HG03342 (cell line): ENCODE measurements around the gene KLC3.
"Not testable (repeated sequence)": the region's sequence is repeated elsewhere in the genome, so short reads cannot be mapped to it uniquely, and the experiment has no call there.

Experiments used
- ATAC-seq: cut with Tn5 transposase; IDR thresholded peaks from one replicate; pipeline ENCODE4 v1.9.1; 2021; ENCODE audit warnings: mild to moderate bottlenecking, moderate library complexity; ENCODE audit not compliant: unreplicated experiment

The KLC3 gene

DNA sequence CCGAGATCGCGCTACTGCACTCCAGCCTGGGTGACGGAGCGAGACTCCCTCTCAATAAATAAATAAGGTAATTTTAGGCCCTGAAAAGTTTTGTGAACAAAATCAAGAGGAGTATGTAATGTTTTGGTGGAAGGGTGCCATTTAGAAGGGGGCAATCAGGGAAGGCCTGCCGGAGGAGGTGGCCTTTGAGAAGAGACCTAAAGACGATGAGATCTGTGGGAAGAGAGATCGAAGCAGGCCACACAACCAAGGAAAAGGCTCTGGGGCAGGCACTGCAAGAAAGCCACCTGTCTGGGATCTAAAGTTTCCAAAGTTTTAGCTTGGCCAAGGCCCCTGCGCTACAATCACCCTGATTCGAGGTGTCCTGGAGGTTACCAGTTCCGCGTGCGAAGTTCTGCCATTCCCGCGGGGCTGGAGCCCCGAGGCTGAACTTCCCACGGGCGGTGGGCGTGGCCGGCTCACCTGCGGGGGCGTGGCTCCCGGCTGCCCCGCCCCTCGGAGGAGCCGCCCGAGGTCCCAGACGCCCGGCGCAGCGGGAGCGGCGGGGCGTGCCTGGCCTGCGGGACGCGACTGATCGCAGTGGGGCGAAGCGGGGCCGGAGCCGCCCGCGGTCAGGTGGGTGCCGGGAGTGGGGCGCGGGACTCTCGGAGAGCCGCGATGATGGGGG lies at the start of gene KLC3:
TSS of gene KLC3 (plus strand) at position 519 of the 667 bp plus-strand sequence. CDS start 4,792 bp downstream, outside the sequence.
- no peak for ATAC-seq

DNA sequence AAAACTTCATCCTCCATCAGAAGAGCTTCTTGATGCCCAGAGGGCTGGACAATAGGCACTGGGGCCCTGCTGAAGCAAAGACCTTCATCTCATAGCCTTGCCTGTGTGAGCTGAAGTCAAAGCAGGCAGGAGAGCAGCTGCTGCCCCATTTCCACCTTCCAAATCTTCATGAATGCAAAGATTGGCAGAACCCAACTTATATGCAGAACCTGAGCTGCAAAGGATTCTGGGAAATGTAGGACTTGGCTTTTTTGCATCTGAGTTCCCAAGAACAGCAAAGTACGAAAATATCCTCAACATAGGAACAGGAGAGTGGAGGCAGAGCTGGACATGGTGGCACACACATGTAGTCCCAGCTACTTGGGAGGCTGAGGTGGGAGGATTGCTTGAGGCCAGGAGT lies 48.7 kb upstream of the KLC3 start:
- ATAC-seq, result no peak

DNA sequence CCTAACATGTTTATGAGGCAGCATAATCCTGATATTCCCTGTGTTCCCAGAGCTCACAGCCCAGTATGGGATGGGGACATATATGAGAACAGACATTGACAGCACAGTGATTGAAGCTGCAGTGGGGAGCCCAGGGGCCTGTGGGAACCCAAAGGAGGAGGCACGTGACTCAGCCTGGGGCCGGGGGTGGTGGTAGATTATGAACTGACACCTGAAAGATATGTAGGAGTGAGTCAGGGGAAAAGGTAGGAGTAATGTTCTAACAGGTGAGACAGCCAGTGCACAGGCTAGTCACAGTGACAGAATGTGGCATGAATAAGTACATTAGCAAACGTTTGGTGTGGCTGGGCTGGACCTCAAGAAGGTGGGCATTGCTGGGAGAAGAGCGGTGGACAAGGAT lies 46.9 kb upstream of the KLC3 start:
- no peak for ATAC-seq

DNA sequence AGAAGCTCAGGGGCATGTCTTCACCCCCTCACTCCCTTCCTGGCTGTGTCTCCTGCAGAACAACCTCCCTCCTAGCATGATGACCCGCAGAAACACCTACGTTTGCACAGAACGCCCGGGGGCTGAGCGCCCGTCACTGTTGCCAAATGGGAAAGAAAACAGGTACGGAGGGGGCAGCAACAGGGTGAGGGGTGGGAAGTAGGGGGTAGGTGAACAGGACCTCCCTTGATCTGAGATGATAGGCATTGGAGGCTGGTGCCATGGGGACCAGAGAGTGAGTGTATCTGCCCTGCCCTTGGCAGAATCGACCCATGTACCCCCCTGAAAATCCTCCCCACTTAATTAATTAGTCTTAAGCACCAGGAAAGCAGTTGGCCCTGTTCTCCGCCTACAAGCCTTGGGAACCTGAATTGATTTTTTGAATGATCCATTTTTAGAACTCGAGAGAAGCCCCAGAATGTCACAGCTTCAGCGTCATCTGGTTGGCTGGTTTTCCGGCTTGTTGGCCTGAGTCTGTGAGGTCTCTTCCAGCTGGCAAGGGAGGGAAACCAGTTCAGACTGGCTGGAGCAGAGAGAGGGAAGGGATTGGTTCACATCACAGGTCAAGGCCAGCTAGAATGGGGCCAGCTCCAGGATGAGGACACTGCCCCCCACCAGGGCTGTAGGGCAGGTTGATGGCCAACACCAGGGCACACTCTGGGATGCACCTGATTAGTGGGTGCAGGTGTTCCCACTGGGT lies 46.1 kb upstream of the KLC3 start:
- no peak for ATAC-seq

DNA sequence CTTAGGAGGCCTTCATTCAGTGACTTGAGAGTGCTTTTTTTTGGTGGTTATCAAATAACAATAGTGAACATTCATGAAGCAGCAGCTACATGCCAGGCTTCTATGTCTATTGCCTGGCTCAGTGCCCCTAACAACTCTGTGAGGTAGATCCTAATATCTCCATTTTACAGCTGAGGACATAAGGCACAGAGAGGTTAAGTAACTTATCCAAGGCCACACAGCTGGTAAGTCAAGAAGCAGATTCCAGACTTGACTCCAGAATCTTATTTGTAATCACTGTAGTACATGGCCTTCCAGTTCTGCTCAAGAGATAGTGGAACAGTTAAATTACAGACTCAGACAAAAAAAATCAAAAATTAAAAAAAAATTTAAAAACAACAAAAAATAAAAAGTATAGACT lies 44.7 kb upstream of the KLC3 start:
- ATAC-seq, result no peak

DNA sequence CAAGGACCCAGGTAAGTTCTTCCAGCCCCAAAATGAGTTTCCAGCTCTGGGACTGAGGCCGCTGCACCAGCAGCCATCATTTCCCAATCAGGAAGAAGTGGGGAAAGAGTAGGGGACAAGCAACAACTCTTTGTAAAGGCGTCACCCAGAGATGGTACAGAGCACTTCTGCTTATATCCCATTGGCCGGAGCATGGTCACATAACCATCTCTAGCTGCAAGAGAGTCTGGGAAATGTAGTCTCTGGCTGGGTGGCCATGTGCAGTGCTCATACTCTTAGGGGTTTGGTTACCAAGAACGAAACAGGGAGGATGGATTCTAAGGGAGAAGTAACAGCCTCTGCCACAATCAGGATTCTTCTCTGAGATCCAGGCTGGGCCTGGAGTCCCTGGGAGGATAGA lies 44.2 kb upstream of the KLC3 start:
- ATAC-seq, result no peak

DNA sequence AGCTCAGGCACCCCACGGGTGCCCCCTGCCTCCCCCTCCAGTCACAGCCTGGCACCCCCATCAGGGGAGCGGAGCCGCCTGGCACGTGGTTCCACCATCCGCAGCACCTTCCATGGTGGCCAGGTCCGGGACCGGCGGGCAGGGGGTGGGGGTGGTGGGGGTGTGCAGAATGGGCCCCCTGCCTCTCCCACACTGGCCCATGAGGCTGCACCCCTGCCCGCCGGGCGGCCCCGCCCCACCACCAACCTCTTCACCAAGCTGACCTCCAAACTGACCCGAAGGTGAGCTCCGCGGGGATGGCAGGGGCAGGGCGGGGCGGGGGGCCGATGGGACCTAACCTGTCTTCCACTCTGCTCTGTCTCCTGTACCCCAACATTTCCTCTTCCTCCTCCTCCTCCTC lies 42.9 kb upstream of the KLC3 start:
- no peak for ATAC-seq

DNA sequence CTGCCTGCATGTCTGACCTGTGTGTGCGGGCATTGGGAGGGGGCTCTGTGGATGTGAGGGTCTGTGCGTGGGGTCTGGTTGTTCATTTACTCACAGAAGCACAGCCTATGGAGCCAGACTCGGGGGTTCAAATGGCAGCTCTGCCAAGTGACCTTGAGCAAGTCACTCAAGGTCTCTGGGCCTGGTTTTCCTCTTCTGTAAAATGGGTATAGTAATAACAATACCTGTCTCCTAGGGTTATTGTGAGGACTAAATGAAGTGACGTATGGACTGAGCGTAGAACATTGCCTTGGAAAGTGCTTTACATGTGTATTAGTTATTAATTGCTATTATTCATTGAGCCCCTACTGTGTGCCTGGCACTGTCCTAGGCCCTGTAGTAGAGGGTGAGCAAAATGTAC lies 42.3 kb upstream of the KLC3 start:
- no peak for ATAC-seq

DNA sequence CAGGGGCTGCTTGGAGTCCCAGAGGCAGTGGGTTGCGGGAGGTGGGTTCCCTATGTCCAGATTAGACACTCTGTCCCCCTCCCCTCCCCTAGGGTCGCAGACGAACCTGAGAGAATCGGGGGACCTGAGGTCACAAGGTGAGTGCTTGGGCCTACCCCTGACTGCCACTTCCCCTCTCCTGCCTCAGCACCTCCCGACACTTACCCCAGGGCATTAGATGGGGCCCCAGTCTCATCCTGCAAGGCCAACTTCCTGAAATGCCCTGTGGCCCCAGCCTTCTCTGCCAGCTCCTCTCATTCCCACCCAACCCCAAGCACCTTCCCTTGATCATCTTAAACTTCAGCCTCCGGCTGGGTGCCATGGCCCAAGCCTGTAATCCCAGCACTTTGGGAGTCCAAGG lies 40.8 kb upstream of the KLC3 start:
- ATAC-seq, result no peak

DNA sequence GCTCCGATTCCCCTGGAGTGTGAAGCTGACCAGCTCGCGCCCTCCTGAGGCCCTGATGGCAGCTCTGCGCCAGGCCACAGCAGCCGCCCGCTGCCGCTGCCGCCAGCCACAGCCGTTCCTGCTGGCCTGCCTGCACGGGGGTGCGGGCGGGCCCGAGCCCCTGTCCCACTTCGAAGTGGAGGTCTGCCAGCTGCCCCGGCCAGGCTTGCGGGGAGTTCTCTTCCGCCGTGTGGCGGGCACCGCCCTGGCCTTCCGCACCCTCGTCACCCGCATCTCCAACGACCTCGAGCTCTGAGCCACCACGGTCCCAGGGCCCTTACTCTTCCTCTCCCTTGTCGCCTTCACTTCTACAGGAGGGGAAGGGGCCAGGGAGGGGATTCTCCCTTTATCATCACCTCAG lies 38.1 kb upstream of the KLC3 start:
- no peak for ATAC-seq

DNA sequence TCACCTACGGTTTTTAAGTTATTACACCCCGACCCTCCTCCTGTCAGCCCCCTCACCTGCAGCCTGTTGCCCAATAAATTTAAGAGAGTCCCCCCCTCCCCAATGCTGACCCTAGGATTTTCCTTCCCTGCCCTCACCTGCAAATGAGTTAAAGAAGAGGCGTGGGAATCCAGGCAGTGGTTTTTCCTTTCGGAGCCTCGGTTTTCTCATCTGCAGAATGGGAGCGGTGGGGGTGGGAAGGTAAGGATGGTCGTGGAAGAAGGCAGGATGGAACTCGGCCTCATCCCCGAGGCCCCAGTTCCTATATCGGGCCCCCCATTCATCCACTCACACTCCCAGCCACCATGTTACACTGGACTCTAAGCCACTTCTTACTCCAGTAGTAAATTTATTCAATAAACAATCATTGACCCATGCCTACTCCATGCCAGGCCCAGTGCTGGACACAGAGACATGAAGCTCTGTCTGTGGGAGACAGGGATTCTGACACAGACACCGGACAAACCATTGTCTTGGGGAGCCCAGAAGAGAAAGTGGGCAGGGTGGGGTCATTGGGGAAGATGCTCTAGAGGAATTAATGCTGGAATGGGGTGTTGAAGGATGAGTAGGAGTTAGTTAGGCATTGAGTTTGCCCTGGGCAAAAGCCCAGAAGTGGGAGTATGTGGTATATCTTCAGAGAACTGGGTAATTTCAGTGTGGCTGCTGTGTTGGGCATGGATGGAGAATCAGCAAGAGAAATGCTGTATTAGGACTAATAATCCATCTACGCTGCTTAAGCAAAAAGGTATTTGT lies 37.1 kb upstream of the KLC3 start:
- ATAC-seq, result no peak

DNA sequence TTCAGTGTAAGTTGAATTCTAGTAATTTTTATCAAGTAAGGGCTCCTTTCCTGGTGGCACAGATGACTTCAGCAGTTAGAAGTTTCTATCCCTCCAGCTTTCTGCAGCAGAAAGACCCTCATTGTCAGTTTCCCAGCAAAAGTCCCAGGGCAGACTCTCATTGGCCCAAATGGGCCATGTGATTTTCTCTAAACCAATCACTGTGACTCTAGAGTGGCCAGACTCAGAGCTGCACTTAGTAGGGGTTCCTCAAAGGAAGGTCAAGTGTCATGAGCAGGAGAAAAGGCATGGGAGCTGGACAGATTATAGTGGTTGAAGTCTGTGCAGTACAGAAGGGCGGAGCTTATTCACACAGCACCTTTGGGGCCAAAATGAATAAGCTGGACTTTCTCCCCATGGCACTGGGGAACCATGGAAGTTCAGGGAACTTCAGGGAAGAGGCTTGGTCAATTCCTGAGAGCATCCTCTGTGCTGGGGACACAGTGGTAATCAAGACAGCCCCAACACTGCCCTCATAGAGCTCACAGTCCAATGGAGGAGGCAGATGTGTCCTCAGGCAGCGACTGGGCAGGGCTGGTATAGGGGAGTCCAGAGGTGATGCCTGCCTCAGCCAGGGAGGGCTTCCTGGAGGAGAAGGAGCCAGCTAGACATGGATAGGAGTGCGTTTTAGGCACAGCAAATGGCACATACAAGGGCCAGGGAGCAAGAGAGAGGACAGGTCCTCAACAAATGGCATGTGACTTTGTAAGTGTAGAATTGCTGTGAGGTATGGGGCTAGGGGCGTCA lies 36.2 kb upstream of the KLC3 start:
- no peak for ATAC-seq

DNA sequence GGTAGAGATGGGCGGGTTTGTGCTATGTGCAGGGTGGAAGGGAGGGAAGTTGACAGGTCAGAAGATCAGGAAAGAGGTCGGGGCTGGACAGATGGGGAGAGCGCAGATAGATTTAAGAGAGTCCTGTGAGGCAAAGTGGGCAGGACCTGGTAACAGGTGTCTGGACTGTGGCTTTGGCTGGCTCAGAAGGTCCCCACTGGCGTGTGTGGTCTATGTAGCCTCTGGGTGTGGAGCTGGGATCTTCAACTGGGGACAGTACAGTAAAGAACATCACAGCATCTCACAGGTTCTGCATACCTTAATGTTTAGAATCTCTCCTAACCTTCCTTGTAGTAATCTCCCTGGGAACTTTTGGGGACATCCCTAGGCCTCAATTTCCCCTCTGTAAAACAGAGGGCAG lies 35.5 kb upstream of the KLC3 start:
- ATAC-seq, result no peak

DNA sequence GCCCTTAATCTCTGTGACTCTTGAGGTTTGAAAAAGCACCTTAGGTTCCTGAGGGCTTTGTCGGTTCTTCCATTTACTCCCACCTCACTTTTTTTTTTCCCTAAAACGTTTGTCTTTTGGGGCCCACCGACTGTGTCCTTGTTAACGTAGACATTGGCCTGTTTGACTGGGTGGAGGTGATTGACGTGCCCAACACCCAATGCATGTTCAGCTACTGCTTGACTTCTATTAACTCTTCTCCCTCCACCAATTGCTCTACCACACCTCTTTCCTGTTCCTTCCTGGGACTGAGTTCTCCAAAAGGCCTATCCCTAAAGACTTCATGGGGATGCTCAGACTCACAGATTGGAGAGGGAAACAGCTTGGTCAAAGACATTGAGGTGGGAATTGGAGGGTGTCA lies 35.1 kb upstream of the KLC3 start:
- ATAC-seq, result no peak

DNA sequence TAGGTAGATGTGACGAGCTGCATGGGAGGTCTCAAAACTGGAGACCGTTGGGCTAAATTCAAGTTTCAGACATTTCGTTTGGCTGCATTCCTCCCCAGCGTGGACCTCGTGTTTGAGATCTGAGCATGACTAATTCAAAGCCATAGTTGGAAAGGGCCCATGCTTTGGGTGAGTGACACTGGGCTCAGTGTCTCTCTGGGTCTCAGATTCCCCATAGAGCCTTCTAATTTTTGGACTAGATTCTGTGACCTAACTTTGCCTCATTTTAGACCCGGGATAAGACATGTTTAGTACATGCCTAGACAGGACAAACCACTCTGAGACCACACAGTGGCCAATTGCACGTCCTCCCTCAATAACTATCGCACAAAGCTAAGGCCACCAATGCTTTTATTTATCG lies 34.5 kb upstream of the KLC3 start:
- no peak for ATAC-seq

DNA sequence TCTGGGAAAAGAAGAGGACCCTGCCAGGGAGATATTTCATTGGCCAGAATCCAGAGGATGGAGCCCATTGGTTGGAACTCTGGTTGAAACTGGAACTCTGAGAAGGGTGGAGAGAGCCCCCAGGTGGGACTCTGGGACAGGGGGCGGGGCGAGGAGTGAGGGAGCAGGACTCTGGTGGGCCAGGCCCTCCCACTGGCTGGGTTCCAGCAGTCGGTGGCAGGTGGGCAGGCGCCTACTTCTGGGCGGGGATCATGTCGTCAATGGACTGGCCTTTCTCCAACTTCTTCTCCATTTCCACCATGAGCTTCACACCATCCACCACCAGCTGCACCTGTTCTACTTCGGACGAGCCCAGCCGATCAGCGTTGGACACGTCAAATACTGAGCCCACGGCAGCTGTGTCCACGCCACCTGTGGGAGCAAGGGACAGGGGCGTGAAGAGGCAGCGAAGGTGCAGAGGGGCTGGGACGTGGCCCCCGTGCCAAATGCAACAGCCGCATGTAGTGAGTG lies 34.0 kb upstream of the KLC3 start:
- ATAC-seq, result no peak

DNA sequence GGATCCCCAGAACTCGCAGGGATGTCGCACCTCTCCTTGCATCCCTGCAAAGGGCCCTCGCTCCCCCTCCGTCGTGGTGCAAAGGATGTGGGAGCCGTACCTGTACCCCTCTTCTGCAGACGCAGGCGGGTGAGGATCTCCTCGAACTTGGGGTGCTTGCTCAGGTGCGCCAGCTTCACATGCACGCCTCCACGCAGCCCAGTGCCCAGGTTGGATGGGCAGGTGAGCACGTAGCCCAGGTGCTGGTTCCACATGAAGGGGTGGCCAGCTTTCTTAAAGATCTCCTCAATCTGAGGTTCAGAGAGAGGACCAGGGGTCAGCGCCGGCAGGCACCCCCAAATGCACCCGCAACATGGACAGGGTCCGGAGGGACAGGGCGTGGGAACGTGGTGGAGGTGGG lies 33.2 kb upstream of the KLC3 start:
- no peak for ATAC-seq

DNA sequence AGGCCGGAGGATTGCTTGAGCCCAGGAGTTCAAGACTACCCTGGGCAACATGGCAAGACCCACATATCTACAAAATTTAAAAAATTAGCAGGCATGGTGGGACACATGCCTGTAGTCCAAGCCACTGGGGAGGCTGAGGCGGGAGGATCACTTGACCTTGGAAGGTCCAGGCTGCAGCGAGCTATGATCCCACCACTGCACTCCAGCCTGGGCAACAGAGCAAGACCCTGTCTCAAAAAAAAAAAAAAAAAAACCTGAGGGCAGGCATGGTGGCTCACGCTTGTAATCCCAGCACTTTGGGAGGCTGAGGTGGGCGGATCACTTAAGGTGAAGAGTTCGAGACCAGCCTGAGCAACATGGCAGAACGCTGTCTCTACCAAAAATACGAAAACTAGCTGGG lies 31.2 kb upstream of the KLC3 start:
- not testable (repeated sequence) for ATAC-seq

DNA sequence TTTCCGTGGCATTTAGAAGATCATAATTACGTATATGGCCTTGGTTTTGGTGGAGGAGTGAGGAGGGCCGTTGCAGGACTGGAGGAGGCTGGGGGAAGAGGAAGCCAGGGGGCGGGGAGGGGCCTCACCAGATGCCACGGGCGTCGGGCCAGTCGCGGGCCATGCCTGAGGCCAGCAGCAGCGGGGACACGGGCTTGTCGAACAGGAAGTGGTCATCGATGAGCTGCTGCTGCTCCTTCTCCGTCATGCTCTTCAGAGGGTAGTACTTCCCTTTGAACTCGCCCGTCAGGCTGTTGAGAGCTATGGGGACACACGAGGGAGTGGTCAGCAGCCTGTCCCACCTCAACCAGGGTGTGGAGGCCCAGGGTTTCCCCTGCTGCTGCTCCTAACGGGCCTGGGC lies 28.9 kb upstream of the KLC3 start:
- no peak for ATAC-seq

DNA sequence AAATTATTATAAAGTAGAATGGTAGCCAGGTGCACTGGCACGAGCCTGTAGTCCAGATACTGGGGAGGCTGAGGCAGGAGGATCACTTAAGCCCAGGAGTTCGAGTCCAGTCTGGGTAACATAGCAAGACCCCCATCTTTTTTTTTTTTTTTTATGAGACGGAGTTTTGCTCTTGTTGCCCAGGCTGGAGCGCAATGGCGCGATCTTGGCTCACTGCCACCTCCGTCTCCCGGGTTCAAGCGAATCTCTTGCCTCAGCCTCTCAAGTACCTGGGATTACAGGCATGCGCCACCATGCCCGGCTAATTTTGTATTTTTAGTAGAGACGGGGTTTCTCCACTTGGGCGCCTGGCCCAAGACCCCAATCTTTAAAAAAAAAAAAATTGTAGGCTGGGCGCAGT lies 28.3 kb upstream of the KLC3 start:
- ATAC-seq, result not testable (repeated sequence)

DNA sequence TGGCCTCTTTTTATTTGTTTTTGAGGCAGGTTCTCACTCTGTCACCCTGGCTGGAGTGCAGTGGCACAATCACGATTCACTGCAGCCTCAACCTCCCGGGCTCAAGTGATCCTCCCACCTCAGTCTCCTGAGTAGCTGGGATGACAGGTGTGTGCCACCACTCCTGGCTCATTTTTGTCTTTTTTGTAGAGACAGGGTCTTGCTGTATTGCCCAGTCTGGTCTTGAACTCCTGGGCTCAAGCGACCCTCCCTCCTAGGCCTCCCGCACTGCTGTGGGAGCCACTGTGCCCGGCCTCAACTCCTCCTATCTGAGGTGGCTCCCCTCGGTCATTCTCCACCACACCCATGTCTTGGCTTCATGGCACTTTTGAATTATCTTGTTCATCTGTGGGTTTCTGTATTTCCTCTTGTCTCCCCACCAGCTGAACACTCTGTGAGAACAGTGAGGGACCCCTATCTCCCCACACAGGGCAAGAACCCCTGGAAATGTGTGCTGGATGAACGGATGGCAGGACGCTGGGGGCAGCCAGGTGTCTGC lies 25.8 kb upstream of the KLC3 start:
- no peak for ATAC-seq
